Bone marrow (tissue), 2 donors: ENCODE measurements around the gene R3HDM4.

Experiments used
- DNase-seq, 2 donors: peaks; one replicate each; lab custom pipeline; 2025; lab: John Stamatoyannopoulos, UW

Gene R3HDM4

DNA sequence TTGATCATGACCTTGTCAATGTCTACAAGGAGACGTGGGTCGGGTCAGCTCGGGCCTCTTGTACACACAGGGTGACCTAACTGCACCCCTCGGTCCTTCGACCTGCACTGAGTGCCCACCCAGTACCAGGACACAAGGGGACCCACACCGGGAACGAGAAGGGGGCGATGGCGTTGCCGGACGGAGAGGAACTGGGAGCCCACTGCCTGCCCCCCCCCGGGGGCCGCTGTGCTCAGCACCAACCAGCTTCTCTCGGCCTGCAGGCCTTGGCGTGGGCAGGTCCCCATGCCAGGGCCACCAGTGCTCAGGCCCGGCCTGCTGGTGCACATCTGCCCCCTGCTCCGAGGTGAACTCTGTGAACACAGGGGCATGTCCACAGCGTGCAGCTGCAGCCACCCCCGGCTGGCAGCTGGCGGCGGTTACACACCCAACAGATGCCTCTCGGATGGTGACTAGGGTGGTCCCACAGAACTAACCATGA lies 39.4 kb downstream of the R3HDM4 start:
- DNase-seq: no peak

DNA sequence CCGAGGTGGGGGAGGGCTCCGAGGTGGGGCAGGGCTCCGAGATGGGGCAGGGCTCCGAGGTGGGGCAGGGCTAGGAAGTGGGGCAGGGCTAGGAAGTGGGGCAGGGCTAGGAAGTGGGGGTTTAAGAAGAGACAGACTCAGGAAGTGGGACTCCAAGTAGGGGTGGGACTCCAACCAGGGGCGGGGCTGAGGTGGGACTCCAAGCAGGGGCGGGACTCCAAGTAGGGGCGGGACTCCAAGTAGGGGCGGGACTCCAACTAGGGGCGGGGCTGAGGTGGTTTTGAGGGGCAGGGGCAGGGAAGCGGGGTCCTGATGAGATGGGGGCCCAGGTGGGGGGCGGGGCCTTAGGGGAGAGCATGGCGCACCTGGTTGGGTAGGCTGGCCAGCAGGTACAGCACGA lies 39.9 kb downstream of the R3HDM4 start:
- DNase-seq: peak in 1 of 2 donors; percentile 28

DNA sequence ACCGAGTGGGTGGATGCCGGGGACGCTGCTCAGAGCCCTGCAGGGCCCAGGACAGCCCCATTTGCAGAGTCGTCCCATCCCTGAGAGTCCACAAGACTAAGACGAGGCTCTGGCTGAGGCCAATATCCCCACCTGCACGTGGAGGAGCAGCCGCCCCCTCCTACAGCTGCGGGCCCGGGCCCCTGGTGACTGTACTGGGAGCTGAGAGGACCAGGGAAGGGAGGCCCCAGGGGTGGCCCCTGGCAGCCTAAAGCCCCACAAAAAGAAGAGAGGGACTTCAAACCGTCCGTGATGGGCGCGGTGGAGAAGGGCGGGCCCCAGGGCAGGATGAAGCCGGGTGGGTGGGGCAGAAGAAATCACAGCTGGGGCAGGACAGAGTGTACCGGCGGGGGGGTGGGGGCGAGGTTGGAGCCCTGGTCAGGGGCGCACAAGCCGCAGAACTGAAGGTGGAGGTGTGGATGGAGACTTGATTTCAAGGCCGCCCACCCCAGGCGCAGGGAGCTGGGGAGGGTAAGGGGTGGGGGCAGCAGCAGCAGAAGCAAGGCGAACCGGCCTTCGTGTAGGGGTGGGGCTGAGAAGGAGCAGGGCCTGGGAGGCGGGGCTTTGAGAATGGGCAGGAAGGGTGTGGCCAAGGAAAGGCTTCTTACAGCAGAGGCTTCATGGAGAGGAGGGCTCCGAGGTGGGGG lies 40.6 kb downstream of the R3HDM4 start:
- DNase-seq: peak; percentile 21 to 26

DNA sequence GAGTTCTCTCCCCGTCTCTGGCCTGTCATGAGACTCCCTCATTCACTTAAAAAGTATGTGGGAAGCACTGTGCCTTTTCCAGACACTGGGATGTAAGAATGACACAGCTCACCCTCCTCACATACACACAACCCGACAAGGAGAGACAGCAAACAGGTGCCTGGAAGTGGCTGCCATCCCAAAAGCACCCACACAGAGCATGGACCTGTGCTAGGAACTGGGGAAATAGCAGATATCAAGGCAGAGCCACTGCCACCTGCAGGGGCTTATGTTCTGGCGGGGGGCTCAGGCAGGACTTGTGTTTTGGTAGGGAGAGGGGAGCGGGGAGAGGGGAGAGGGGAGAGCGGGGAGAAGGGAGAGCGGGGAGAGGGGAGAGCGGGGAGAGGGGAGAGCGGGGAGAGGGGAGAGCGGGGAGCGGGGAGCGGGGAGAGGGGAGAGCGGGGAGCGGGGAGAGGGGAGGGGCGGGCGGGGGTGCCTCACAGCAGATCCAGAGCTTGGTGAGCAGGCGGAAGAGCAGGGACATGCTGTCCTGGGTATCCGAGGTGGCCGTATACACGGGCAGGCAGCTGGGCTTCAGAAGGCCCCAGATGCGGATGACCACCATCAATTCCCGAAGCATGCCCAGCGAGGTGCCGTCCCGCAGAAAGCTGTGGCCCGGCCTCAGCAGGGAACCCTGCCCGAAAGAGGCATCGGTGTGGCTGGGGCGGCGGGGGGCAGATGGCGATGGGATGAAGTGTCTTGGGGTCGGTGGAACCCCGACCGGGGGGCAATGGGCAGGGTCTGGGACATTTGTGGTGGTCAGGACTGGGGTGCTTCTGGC lies 41.4 kb downstream of the R3HDM4 start:
- DNase-seq: no peak

DNA sequence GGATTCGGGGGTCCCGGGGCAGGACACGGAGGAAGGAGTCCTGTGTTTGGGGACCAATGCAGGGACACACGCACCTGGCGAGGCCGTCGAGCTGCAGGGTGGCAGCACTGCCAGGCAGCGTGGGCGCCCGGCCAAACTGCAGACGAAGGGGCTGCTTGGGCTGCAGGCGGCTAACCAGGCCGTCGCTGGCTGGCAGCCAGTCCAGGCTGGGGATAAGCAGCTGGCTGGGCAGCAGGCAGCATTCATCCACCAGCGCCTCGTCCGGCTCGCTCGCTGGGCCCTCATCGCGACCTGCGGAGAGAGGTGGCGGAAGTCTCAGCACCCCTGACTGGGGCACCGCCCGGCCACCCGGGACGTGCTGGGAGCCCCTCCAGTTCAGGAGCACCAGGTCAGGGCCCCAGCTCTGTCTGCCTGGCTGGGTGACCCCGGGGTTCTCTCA lies 42.0 kb downstream of the R3HDM4 start:
- no peak for DNase-seq

DNA sequence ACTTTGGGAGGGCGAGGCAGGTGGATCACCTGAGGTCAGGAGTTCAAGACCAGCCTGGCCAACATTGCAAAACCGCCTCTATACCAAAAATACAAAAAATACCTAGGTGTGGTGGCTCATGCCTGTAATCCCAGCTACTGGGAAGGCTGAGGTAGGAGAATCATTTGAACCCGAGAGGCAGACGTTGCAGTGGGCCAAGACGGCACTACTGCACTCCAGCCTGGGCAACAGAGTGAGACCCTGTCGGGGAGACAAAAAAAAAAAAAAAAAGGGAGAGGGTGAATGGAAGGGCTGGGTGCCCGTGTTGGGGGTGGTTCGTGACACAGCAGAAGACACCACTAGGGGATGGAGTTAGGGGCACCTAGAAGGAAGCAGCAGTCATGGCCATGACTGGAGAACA lies 42.7 kb downstream of the R3HDM4 start:
- DNase-seq: no peak

DNA sequence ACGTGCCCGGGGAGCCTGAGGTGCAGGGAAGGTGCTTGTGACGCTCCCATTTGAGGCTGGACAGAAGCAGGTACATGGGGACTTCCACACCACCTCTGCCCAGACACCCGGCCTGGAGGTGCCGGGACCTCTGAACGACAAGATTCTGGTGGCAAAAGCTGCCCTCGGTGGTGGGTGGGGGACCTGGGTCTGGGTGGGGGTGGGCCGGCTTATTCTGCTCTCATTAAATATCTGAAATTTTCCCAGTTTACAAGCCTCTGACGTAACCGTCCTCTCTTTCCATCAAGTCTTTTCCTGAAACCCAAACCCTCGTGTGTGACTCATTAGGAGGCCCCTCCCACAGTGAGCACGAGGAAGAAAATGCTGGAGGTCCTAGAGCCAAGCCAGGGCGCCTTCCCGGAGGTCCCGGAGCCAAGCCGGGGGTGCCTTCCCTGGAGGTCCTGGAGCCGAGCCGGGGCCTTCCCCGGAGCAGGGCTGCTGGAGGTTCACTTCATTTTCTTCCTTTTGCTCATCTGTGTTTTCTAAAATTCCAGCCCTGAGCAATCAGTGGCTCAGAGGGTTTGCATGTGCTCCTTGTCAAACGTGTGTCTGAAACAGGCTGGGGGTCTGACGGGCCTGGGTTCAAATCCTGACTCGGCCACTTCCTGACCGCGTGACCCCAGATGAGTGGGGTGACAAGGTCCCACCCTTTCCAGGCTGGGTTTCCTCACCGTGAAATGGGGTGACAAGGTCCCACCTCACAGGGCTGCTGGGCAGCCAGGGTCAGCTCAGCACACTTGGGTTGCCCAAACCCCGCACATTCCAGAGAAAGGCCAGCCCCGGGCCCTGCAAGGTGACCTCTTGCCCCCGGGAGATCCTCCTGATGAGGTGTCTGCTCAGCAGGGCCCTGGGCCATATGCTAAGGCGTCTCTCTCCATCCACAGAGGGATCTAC lies 43.5 kb downstream of the R3HDM4 start:
- no peak for DNase-seq

DNA sequence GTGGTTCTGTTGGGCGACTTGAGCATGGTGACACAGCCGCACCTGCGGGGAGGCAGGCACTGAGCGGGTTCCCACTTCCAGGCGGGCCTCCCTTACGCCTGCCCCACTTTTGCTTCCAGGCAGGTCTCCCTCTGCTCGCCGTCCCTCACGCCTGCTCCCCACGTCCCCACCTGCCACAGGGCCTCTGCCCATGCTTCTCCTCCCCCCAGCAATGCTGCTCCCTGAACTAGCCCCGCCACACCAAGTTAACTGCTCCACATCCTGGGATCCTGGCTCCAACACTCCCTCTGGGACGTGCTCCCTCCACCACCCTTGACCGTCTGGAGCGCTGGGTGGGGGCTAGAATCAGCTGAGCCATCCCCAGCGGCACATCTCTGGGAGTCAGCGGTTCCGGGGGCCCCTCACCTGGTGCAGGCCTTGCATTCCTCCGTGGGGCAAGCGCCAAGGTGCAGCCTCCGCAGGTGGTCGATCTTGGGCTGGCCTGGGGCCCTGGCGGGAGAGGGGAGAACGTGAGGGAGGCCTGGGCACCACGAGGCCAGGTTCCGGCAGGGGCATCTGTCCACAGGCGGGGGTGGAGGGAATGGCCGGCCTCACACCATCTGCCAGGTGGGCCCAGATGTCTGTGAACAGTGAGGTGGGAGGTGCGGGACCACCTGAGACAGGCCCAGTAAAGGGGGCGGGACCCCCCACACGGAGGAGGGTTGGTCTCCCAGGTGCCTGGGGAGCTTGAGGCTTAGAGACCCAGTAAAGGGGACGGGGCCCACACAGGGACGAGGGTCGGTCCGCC lies 44.4 kb downstream of the R3HDM4 start:
- DNase-seq: no peak

DNA sequence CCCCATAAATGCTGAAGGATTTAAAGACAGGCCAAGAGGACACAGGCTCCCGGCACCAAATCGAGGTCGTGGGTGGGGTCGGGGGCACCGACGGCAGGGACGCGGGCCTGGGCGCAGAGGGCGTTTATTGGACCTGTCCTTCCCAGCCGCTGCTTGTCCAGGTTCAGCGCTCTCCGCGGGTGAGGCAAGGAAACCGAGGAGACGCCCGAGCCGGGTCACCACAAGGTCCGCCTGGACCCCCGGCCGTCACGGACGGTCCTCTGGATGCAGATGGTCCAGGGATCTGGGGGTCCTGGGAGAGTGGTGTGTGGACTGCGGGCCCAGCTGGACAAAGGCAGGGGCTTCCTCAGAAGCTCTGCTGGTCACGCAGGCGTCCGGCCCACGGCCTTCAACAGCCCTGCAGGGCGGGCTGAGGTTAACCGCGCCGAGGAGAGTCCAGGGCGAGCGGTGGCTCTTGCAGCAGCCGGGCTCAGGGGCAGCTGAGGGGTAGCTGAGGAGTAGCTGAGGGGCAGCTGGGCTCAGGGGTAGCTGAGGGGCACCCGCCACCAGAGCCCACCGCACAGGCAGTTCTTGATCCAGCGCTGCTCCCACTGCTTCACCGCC lies 45.1 kb downstream of the R3HDM4 start:
- no peak for DNase-seq

DNA sequence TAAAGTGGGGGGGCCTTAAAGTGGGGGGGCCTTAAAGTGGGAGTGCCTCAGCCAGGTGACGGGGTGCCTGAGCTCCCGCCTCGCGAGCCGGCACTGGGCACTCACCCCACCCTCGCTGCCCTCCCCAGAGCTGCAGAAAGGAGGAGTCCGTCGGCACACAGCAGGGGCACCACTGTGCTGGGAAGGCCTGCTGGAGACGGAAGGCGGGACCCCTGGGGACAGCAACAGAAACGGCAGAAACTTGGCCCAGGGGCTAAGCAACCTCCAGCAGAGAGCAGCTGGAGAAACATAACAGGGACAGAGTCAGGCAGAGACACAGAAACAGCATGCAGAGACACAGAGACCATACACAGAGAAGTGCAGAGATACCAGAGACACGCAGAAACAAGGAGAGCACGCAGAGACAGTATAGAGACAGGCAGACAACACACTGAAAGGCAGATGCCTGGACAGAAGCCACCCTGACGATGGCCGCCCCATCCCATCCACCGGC lies 45.7 kb downstream of the R3HDM4 start:
- no peak for DNase-seq

DNA sequence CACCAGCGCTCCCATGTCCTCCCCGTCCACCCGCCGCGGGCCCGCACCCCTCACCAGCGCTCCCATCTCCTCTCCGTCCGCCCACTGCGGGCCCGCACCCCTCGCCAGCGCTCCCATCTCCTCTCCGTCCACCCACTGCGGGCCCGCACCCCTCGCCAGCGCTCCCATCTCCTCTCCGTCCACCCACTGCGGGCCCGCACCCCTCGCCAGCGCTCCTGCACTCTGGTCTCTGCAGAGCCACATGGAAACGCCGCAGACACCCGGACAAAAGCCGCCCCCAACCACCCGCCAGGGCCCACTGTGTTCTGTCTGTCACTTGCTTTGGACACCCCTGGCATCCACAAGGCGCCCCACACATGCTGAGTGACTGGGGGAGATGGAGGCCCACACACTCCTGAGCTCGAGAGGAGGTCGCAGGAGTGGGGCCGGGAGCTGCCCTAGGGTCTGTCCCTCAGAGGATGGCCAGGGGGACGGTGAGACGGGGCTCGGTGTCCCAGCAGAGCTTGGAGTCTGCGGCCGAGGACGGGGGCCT lies 46.2 kb downstream of the R3HDM4 start:
- no peak for DNase-seq

DNA sequence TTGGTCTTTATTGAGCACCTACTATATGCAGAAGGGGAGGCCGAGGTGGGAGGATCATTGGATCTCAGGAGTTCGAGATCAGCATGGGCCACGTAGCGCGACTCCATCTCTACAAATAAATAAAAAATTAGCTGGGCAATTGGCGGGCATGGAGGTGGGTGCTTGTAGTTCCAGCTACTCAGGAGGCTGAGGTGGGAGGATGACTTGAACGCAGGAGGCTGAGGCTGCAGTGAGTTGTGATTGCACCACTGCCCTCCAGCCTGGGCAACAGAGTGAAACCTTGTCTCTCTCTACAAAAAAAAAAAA lies 49.8 kb downstream of the R3HDM4 start:
- DNase-seq: no peak

DNA sequence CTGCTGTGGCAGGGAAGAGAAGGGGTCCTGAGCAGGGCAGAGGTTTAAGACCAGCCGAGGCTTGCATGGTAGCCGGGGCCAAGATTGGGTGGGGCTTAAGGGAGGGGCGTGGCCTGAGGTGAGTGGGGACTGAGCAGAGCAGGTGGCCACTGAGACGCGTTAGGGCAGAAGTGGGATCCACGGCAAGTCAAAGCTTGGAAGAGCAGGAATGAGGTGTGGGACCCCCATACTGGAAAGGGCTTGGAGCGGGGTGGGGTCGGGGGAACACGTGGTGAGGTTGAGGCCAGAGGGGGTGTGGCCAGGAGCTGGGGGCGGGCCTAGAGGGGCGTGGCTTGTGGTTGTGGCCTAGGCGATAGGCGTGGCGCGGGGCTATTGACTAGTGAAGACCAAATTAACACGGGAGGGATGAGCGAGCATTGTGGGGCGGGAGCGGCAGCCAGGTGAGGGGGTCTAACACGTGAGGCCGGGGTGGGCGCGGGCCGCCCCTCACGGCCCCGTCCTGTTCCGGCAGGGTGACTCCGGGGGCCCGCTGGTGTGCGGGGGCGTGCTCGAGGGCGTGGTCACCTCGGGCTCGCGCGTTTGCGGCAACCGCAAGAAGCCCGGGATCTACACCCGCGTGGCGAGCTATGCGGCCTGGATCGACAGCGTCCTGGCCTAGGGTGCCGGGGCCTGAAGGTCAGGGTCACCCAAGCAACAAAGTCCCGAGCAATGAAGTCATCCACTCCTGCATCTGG lies 50.3 kb downstream of the R3HDM4 start:
- peak in 1 of 2 donors; percentile 48 for DNase-seq

DNA sequence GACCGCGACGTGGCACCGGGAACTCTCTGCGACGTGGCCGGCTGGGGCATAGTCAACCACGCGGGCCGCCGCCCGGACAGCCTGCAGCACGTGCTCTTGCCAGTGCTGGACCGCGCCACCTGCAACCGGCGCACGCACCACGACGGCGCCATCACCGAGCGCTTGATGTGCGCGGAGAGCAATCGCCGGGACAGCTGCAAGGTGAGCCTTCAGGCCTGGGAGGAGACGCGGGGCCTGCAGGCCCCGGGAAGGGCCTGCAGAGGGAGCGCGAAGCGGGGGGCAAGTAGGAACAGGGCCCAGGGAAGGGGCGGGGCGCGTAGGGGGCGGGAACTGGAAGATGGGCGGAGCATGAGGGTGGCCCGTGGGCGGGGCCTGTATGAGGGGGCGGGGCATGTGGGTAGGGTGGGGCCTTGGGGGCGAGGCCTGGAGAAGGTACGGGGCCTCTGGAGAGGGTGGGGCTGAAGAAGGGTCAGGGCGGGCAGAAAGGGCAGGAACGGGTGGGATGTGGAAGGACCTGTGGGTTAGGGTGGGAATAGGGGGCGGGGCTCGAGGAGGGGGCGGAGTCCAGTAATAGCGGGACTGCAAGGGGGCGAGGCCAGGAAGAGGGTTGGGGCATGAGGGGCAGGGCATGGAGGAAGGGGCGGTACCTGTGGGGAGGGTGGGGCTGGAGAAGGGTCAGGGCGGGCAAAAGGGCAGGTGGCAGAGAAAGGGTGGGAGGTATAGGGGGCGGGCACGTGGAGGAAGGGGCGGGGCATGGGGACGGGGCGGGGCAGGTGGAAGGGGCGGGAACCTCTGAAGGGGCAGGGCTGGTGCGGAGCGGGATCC lies 51.1 kb downstream of the R3HDM4 start:
- DNase-seq: peak; percentile 32 to 64

DNA sequence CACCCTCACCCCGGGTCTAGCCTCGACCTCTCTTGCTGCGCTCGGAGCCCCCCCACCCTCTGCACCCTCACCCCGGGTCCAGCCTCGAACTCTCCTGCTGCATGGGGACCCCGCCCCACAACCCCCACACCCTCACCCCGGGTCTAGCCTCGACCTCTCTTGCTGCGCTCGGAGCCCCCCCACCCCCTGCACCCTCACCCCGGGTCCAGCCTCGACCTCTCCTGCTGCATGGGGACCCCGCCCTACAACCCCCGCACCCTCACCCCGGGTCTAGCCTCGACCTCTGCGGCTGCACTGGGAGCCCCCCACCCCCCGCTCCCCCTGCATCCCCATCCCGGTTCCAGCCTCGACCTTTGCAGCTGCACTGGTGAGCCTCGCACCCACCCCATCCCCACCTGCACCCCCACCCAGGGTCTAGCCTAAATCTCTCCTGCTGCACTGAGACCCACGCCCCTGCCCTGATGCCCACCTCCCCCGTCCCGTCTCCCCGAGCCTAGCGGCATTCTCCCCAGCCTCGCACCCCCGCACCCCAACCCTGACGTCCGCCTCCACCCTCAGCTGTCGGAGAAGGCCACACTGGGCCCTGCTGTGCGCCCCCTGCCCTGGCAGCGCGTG lies 51.8 kb downstream of the R3HDM4 start:
- no peak for DNase-seq

DNA sequence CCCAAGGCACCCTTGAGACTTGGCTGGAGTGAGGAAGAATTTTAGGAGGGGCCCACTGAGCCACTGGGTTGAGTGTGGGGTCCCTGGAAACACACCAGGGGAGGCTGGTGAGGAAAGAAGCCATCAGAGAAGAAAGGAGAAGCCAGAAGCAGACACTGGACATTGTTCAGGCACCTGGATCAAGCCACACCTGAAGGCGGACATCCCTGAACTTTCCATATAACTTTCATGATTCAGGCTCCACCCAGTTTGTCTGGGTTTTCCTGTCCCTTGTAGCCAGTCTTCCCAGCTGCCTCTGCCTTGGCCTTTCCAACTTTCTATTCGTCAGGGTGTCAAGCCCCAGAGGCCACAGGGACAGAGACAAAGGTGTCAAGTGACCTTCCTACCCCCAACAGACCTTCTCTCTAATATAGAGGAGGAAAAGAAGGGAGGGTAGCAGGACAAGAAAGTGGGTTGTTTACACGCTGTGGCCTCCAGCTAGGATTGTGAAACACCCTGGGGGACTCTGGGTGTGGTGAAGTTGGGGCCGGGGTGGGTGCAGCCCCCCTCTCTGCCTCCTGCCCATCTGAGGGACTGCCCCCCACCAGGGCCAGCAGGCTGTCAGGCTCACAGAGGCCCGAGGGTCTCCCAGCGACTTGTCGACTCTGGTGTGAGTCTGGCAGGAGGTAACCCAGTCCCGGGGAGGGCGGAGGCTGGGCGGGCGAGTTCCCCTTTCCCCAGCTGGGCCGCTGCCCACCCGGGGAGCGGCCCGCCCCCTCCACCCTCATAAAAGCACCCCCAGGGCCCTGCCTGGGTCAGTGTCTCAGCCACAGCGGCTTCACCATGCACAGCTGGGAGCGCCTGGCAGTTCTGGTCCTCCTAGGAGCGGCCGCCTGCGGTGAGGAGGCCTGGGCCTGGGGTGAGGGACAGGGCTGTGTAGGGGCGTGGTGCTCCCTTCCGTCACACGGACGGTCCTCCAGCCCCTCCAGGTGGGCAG lies 53.9 kb downstream of the R3HDM4 start, which contains the start of gene CFD:
TSS of gene CFD (plus strand) at position 797 of the 976 bp plus-strand sequence. CDS start at position 823, 26 bp downstream.
- DNase-seq: peak; percentile 13 to 60

DNA sequence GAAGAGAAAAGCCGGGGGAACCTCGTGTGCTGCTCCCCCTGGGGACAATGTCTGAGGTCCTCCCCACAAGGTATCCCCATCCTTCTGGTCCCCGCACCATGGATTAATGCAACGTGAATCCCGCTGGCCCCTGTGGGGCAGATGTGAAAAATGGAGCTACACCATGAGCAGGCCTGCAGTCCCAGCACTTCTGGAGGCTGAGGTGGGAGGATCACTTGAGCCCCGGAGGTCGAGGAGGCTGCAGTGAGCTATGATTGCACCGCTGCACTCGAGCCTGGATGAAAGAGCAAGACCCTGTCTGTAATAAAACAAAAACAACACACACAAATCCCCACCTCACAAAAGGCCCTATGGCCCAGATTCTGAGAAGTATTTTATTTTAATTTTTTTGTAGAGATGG lies 54.7 kb downstream of the R3HDM4 start:
- DNase-seq: no peak
